A549 (cell line): ENCODE data around the gene ZGPAT. TPM values are rescaled to one million over a fixed set of nuclear protein-coding genes. Genes with fewer than 3 reads are reported as not detected.

ENCODE experiments used
- ATAC-seq, 2 experiments: fragments of 200-7000 bp in 1 of 2; fragments of >200 bp in 1 of 2; cut with Nextera tagmentation in 1 of 2; cut with Tn5 transposase in 1 of 2; 3 replicates each; pipeline versions ENCODE4 v1.8.0 to v1.9.1; 2018 to 2020; ENCODE audit warnings: mild to moderate bottlenecking in 1 of 2, moderate library complexity in 1 of 2
- CTCF ChIA-PET: fragments of 300-600 bp; sonication (Branson Sonifier 250); formaldehyde crosslinking; extraction: SDS; loops from one replicate; lab custom pipeline; 2021; ENCODE audit warnings: antibody characterized with exemption, inconsistent platforms; lab: Yijun Ruan, JAX
- POLR2A ChIA-PET: fragments of 350-600 bp; formaldehyde crosslinking; extraction: SDS; loops from one replicate; lab custom pipeline; 2021; ENCODE audit warnings: antibody characterized with exemption, inconsistent platforms; lab: Yijun Ruan, JAX
- DNase-seq, 2 experiments: peaks; one replicate each; pipeline versions ENCODE4 v3.0.0 to v3.0.0-alpha.2; 2011 to 2016; ENCODE audit warnings: low read depth in 1 of 2, low spot score in 1 of 2
- FAIRE-seq: peaks from 2 replicates; lab custom pipeline; 2011; peaks lifted over from hg19 to GRCh38; lab: Jason Lieb, UNC
- H3K27ac ChIP-seq, 2 experiments: fragments of >200 bp; sonication (Bioruptor Twin); formaldehyde crosslinking; 3 replicates each; pipeline ENCODE4 v1.5.1; 2016 to 2017
- H3K4me1 ChIP-seq: fragments of >200 bp; sonication (Bioruptor Twin); formaldehyde crosslinking; 3 replicates; pipeline ENCODE4 v1.6.1; 2016
- H3K4me2 ChIP-seq: fragments of >200 bp; sonication (Bioruptor Twin); formaldehyde crosslinking; 3 replicates; pipeline ENCODE4 v1.6.1; 2016
- H3K4me3 ChIP-seq: fragments of >200 bp; sonication (Bioruptor Twin); formaldehyde crosslinking; 3 replicates; pipeline ENCODE4 v1.5.1; 2016
- H3K9me3 ChIP-seq: fragments of >200 bp; sonication (Bioruptor Twin); formaldehyde crosslinking; 3 replicates; pipeline ENCODE4 v1.6.1; 2016
- CBX2 ChIP-seq: fragments of 200-600 bp; sonication (generic); IDR thresholded peaks from 2 replicates; pipeline ENCODE4 v1.6.1; 2016; ENCODE audit warnings: low read depth, mild to moderate bottlenecking, borderline replicate concordance
- EHMT2 ChIP-seq: fragments of 200-600 bp; sonication (generic); IDR thresholded peaks from 2 replicates; pipeline ENCODE4 v1.6.1; 2016; ENCODE audit warnings: antibody characterized with exemption, low read depth, mild to moderate bottlenecking, moderate library complexity
- EP300 ChIP-seq, 2 experiments: fragments of >200 bp; sonication (Bioruptor Twin); formaldehyde crosslinking; IDR thresholded peaks; 2 replicates in 1 of 2; 3 replicates in 1 of 2; pipeline ENCODE4 v1.6.1; 2016 to 2017
- HDAC2 ChIP-seq: fragments of 200-600 bp; sonication (generic); IDR thresholded peaks from 2 replicates; pipeline ENCODE4 v1.6.1; 2016
- HOXA7 ChIP-seq: fragments of 250-450 bp; sonication (Bioruptor Pico); IDR thresholded peaks from 2 replicates; pipeline ENCODE4 v1.5.0; 2020; ENCODE audit warnings: mild to moderate bottlenecking, moderate library complexity
- HOXB13 ChIP-seq: fragments of 250-450 bp; sonication (Bioruptor Pico); IDR thresholded peaks from 2 replicates; pipeline ENCODE4 v1.5.0; 2020; ENCODE audit warnings: low read depth, mild to moderate bottlenecking, moderate library complexity
- JUNB ChIP-seq: fragments of >200 bp; sonication (Bioruptor Twin); formaldehyde crosslinking; IDR thresholded peaks from 2 replicates; pipeline ENCODE4 v1.6.1; 2016
- NPAS2 ChIP-seq: fragments of 250-450 bp; sonication (Bioruptor Pico); IDR thresholded peaks from 2 replicates; pipeline ENCODE4 v1.8.0; 2022; ENCODE audit warnings: mild to moderate bottlenecking, moderate library complexity, borderline replicate concordance
- POLR2AphosphoS2 ChIP-seq: conservative IDR thresholded peaks from 2 replicates; pipeline ENCODE4 v1.6.1; 2012; ENCODE audit warnings: low read length, improper control_type of control experiment, inconsistent platforms
- RAD21 ChIP-seq, 2 experiments: fragments of >200 bp in 1 of 2; sonication (Bioruptor Twin) in 1 of 2; formaldehyde crosslinking in 1 of 2; IDR thresholded peaks in 1 of 2; conservative IDR thresholded peaks in 1 of 2; 2 replicates in 1 of 2; 3 replicates in 1 of 2; pipeline ENCODE4 v1.6.1; 2012 to 2018; ENCODE audit warnings: inconsistent platforms in 1 of 2
- RARB ChIP-seq: fragments of 250-450 bp; sonication (Bioruptor Pico); IDR thresholded peaks from 2 replicates; pipeline ENCODE4 v1.8.0; 2021; ENCODE audit warnings: mild to moderate bottlenecking, moderate library complexity
- ZSCAN20 ChIP-seq: fragments of 250-450 bp; sonication (Bioruptor Pico); IDR thresholded peaks from 2 replicates; pipeline ENCODE4 v1.8.0; 2022; ENCODE audit warnings: mild to moderate bottlenecking, moderate library complexity
- WGBS: methylation state at CpG from one replicate; pipeline ENCODE4 v1.1.6; 2017; ENCODE audit errors: missing lambda C conversion rate; 5-methylcytosine and 5-hydroxymethylcytosine counted together
- polyA plus RNA-seq, 4 experiments: library from polyadenylated mRNA; depleted of rRNA in 3 of 4; stranded (reverse); fragments of >200 nt; fragmentation: RNase III in 1 of 4; extraction: RNeasy Plus Mini Kit Qiagen cat#74134 plus additional on column Dnase treatment in 1 of 4; gene quantifications; 2 replicates in 3 of 4; 3 replicates in 1 of 4; pipeline ENCODE4 v1.2.3, GENCODE V29; 2011 to 2017
- TF ChIP-seq, protein P1 (sequence below): fragments of 200-600 bp; sonication (generic); IDR thresholded peaks from 2 replicates; pipeline ENCODE4 v1.6.1; 2016; ENCODE audit warnings: antibody characterized with exemption, mild to moderate bottlenecking, moderate library complexity
- TF ChIP-seq, protein P2 (sequence below): fragments of >200 bp; sonication (Bioruptor Twin); formaldehyde crosslinking; IDR thresholded peaks from 2 replicates; pipeline ENCODE4 v1.6.1; 2016
- TF ChIP-seq, protein P3 (sequence below): fragments of 250-450 bp; sonication (Bioruptor Pico); IDR thresholded peaks from 2 replicates; pipeline ENCODE4 v1.5.0; 2020; ENCODE audit warnings: low read depth, mild to moderate bottlenecking, moderate library complexity

Gene ZGPAT
- polyA plus RNA-seq, 2 of the 4 experiments (the other 2 are of a cell fraction): 9.5 to 23.9 TPM

DNA sequence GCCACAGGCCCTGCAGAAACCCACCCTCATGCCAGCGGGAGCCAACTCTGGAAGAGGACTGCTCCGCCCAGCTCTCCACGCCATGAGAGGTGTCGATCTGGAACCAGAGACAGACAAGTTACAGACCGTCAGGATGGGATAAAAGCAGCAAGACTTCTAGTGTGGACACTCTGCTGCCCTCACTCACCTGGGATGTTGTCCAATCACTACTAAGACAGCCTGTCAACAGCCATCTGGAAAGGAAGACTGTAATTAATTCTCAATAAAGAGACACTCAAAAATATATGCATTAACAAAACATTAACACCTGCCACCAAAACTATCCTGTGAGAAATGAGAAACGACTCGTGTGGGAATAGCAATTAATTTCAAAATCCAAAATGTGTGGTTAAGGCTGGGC lies 60.0 kb downstream of the ZGPAT start:
- no peak for TF ChIP-seq HDAC2
- TF ChIP-seq, protein P1, sequence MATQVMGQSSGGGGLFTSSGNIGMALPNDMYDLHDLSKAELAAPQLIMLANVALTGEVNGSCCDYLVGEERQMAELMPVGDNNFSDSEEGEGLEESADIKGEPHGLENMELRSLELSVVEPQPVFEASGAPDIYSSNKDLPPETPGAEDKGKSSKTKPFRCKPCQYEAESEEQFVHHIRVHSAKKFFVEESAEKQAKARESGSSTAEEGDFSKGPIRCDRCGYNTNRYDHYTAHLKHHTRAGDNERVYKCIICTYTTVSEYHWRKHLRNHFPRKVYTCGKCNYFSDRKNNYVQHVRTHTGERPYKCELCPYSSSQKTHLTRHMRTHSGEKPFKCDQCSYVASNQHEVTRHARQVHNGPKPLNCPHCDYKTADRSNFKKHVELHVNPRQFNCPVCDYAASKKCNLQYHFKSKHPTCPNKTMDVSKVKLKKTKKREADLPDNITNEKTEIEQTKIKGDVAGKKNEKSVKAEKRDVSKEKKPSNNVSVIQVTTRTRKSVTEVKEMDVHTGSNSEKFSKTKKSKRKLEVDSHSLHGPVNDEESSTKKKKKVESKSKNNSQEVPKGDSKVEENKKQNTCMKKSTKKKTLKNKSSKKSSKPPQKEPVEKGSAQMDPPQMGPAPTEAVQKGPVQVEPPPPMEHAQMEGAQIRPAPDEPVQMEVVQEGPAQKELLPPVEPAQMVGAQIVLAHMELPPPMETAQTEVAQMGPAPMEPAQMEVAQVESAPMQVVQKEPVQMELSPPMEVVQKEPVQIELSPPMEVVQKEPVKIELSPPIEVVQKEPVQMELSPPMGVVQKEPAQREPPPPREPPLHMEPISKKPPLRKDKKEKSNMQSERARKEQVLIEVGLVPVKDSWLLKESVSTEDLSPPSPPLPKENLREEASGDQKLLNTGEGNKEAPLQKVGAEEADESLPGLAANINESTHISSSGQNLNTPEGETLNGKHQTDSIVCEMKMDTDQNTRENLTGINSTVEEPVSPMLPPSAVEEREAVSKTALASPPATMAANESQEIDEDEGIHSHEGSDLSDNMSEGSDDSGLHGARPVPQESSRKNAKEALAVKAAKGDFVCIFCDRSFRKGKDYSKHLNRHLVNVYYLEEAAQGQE: no peak
- no peak overlapping the region for H3K4me3 ChIP-seq
- ChIA-PET CTCF (interaction anchor here (0.7 to 1.5 kb wide), 3 partner anchors 16 to 51 kb away, joined by 3 to 7 read pairs (median 3); no protein-coding TSS in a partner anchor), POLR2A (no interaction called here)
- DNase-seq (no peak), ATAC-seq (no peak), FAIRE-seq (no peak)
- 75% methylated on average over 7 of the region's 7 CpGs for whole genome bisulfite sequencing
- H3K4me1 ChIP-seq: no peaks in the 10 kb centered on the region
- H3K4me2 ChIP-seq: no peak overlapping the region
- H3K9me3 ChIP-seq: no peaks in the 10 kb centered on the region
- H3K27ac ChIP-seq: no peak overlapping the region

DNA sequence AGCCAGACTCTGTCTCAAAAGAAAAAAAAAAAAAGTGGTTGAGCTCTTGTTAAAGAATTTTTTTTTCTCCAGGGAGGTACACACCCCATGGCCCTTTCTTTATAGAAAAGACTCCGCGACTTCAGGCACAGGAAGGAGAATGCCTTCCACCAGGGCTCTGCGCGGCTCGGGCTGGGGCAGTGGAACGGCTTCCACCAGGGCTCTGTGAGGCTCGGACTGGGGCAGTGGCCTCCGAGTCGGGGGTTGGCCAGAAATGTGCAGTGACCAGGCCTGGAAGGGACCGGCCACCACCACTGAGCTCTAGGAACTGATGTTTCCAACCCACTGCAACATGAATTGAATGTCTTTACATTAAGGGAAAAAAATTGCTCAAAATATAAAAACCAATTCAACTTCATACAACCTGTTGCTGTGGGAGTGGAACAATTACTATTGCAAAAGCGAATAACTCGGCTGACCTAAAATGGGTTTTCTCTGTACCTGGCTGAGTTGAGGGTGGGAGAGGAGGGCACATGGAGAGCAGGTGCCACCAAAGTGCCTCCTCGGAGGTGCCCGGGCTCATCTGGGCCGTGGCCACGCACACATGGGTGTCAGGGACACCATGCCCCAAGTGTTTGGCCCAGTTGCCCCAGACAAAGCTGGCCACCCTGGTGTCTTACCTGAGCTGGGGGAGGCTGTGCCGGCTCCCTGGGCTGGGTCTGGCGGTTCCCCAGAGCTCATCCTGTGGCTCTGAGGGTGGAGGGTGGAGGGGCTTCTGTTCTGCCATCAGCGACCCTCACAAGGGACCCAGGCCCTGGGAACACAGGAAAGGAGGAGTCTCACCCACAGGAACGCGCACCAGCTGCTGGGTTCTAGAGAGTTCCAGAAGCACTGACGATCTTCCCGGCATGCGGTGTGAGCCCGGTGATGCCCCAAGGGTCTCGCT lies 61.0 kb downstream of the ZGPAT start:
- ATAC-seq (no peak), DNase-seq (no peak), FAIRE-seq (no peak)
- CTCF ChIA-PET: interaction anchor here (0.6 to 1.6 kb wide), 7 partner anchors 15 to 231 kb away, joined by 3 to 7 read pairs (median 3); partner anchors contain the start of gene PTK6
- WGBS: 85% methylated on average over 25 of the region's 26 CpGs
- H3K4me1 ChIP-seq: no peaks in the 10 kb centered on the region
- no peak overlapping the region for H3K27ac ChIP-seq
- H3K9me3 ChIP-seq: no peaks in the 10 kb centered on the region
- H3K4me3 ChIP-seq: no peak overlapping the region
- no peak overlapping the region for H3K4me2 ChIP-seq
- POLR2A ChIA-PET: no interaction called here
- TF ChIP-seq RAD21 (conservative IDR thresholded peaks at IDR 0.05 in 1 of 2, IDR thresholded peaks at IDR 0.05 in 1 of 2): no peak
- TF ChIP-seq, all 56 proteins: peak for 0

DNA sequence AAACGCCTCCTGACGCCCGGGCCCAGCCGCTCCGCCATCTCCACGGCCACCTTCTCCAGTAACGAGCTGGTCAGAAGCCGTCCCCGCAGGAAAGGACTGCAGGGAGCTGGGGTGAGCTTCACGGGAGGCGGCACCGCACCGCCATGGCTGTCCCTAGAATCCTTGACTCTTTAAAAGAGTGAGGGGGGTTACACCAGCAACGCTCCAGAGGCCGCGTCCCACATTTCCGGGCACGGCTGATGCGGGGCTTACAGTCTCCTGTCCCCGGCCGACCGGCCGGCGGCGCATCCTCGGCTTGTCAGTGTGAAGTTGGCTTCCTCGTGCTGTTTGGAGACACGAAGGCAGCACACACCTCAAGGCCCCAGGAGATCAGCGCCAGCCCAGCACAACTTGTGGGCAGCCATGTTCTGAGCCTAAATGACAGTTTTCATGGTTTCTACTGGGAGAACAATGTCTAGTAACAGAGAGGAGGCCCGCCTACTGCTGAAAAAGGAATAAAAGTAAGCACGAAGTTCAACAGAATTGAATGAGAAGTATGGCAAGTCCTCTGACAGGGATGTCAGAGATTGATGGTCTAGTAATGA lies 62.1 kb downstream of the ZGPAT start:
- ChIA-PET CTCF (interaction anchor here (1.5 to 1.6 kb wide), 2 partner anchors 16 to 233 kb away, joined by 4 to 6 read pairs; partner anchors contain the start of gene PTK6), POLR2A (no interaction called here)
- ATAC-seq: no peak

DNA sequence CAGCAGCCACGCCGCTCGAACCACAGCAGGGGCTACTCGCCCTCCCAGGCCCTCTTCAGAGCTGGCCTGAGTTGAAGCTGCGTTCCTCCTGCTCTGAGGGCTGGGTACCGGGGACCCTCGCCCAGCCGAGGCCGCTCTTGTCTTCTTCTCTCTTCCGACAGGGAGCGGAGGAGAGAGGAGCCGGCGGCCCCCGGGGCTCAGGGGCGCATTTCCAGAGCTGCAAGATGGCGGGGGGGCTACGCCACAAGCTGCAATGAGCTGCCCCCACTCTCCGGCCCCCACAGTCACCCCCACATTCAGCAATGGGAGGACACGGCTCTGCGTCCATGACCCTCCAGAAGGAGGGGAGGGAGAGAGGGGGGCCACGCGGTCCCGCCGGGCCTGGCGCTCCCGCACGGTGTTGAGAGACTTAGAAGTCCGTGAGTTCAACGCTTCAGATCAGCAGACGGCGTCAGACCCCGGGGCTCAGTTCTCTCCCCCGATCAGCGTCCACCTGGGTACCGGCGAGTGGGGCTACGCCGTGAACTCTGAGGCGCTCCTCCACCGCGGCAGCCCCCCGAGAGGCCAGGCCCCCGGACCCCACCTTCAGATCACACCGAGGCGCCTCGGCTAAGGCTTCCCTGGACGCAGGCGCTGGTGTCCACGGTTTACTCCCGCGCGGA lies 63.3 kb downstream of the ZGPAT start:
- Histone ChIP-seq H3K27ac (no peak overlapping the region), H3K9me3 (no peaks in the 10 kb centered on the region), H3K4me3 (no peak overlapping the region), H3K4me1 (no peaks in the 10 kb centered on the region), H3K4me2 (no peak overlapping the region)
- 91% methylated on average over 41 of the region's 52 CpGs for WGBS
- no peak for DNase-seq
- ATAC-seq: no peak
- POLR2A ChIA-PET: no interaction called here
- no peak for FAIRE-seq
- TF ChIP-seq, protein P2, sequence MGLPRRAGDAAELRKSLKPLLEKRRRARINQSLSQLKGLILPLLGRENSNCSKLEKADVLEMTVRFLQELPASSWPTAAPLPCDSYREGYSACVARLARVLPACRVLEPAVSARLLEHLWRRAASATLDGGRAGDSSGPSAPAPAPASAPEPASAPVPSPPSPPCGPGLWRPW: no peak
- TF ChIP-seq RARB: no peak
- TF ChIP-seq HOXB13: no peak
- no peak for TF ChIP-seq NPAS2
- TF ChIP-seq HOXA7 (CRISPR knock-in tag): no peak
- no peak for TF ChIP-seq ZSCAN20
- TF ChIP-seq JUNB: no peak
- TF ChIP-seq CBX2: no peak
- CTCF ChIA-PET: interaction anchor here (1.9 kb wide), 1 partner anchor 15 kb away, joined by 9 read pairs; no protein-coding TSS in a partner anchor

More for the DNA sequence above, 62.1 kb downstream of the ZGPAT start:
- FAIRE-seq (no peak), DNase-seq (no peak)
- H3K4me2 ChIP-seq: no peak overlapping the region
- no peaks in the 10 kb centered on the region for H3K9me3 ChIP-seq
- TF ChIP-seq POLR2AphosphoS2: no peak
- no peak for TF ChIP-seq EP300 (IDR thresholded peaks at IDR 0.05)
- TF ChIP-seq, protein P2: no peak
- TF ChIP-seq EHMT2: no peak
- TF ChIP-seq, protein P3, sequence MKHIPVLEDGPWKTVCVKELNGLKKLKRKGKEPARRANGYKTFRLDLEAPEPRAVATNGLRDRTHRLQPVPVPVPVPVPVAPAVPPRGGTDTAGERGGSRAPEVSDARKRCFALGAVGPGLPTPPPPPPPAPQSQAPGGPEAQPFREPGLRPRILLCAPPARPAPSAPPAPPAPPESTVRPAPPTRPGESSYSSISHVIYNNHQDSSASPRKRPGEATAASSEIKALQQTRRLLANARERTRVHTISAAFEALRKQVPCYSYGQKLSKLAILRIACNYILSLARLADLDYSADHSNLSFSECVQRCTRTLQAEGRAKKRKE (CRISPR knock-in tag): no peak
- H3K4me1 ChIP-seq: no peaks in the 10 kb centered on the region
- WGBS: 87% methylated on average over 30 of the region's 31 CpGs
- no peak overlapping the region for H3K4me3 ChIP-seq
- H3K27ac ChIP-seq: no peak overlapping the region
